LHCN-M2 (cell line): Measurements from ENCODE around the gene AWAT2. TPM values are rescaled to one million over a fixed set of nuclear protein-coding genes. Genes with fewer than 3 reads are reported as not detected.
"Not testable (repeated sequence)": the region's sequence is repeated elsewhere in the genome, so short reads cannot be mapped to it uniquely, and the experiment has no call there.

ENCODE experiments used
- DNase-seq: peaks from one replicate; pipeline ENCODE4 v3.0.0-alpha.2; 2012; ENCODE audit warnings: low read depth
- total RNA-seq: library from RNA; depleted of rRNA; stranded (reverse); fragments of >200 nt; gene quantifications from 2 replicates; pipeline ENCODE4 v1.2.3, GENCODE V29; 2014; rRNA removed

AWAT2 gene
- total RNA-seq, 1 experiment from 2014 or later = not detected

GRCh38 chrX:70001269-70001668, 48.5 kb downstream of the AWAT2 start:
- DNase-seq = no peak

GRCh38 chrX:69998299-69998698, 51.4 kb downstream of the AWAT2 start:
- DNase-seq = not testable (repeated sequence)

GRCh38 chrX:69996113-69996468, 53.6 kb downstream of the AWAT2 start:
- no peak for DNase-seq

- no peak for DNase-seq
Observed at GRCh38 chrX:69995362-69996112, 54.2 kb downstream of the AWAT2 start.

- no peak for DNase-seq
Observed at GRCh38 chrX:69993494-69993893, 56.2 kb downstream of the AWAT2 start.

- no peak for DNase-seq
Observed at GRCh38 chrX:69991685-69992084, 58.1 kb downstream of the AWAT2 start.

Other genes with a start within 250 kb of the AWAT2 start
- not detected in 2 replicates for gene OTUD6A, start 12.5 kb upstream of the AWAT2 start, total RNA-seq
- gene IGBP1, start 83.5 kb upstream of the AWAT2 start, total RNA-seq = 38.7 and 39.6 TPM in 2 replicates
- gene DGAT2L6, start 127.5 kb upstream of the AWAT2 start, total RNA-seq = not detected in 2 replicates
- not detected in 2 replicates for gene AWAT1, start 184.7 kb upstream of the AWAT2 start, total RNA-seq
- gene P2RY4, start 210.3 kb upstream of the AWAT2 start, total RNA-seq = not detected in 2 replicates
- not detected in 2 replicates for gene ARR3, start 218.4 kb upstream of the AWAT2 start, total RNA-seq
- not detected in 2 replicates for gene RAB41, start 232.2 kb upstream of the AWAT2 start, total RNA-seq
- 83.5 and 84.9 TPM in 2 replicates for gene PDZD11, start 240.0 kb upstream of the AWAT2 start, total RNA-seq
- gene KIF4A, start 240.2 kb upstream of the AWAT2 start, total RNA-seq = 38.9 and 42.1 TPM in 2 replicates